ENCODE data around the gene GPR176. TPM values are rescaled to one million over a fixed set of nuclear protein-coding genes. Genes with fewer than 3 reads are reported as not detected.

The GPR176 gene
- polyA plus RNA-seq, 1 donor from 2014 or later = 8.3 TPM

- H3K4me2 ChIP-seq (ENCODE audit: low read length) = no peak overlapping the region
- no peaks in the 10 kb centered on the region for H4K20me1 ChIP-seq (ENCODE audit: insufficient read depth)
Measured at GRCh38 chr15:39936187-39936586, 16.1 kb upstream of the GPR176 start.

GRCh38 chr15:39935241-39935640 is 15.2 kb upstream of the GPR176 start:
- H3K9me3 ChIP-seq (ENCODE audit: low read length) = no peaks in the 10 kb centered on the region
- no peaks in the 10 kb centered on the region for H3K79me2 ChIP-seq (replicated peaks; ENCODE audit: insufficient read depth, low read length)
- H2AFZ ChIP-seq (ENCODE audit: low read depth, low read length) = no peak overlapping the region
- no peaks in the 10 kb centered on the region for H3K9me2 ChIP-seq (ENCODE audit: insufficient read depth, low read length)
- H3K4me3 ChIP-seq (ENCODE audit: low read length) = no peak overlapping the region
- H4K20me1 ChIP-seq (ENCODE audit: insufficient read depth) = no peaks in the 10 kb centered on the region
- H3K4me2 ChIP-seq (ENCODE audit: low read length) = no peak overlapping the region
- H3K36me3 ChIP-seq (ENCODE audit: insufficient read depth, low read length) = no peaks in the 10 kb centered on the region
- H3K27me3 ChIP-seq (ENCODE audit: insufficient read depth, low read depth, low read length) = no peaks in the 10 kb centered on the region
- H3F3A ChIP-seq (ENCODE audit: insufficient read depth, low read length, poor library complexity, severe bottlenecking) = no peaks in the 10 kb centered on the region
- H3K27ac ChIP-seq (ENCODE audit: low read length) = no peak overlapping the region
- no peak overlapping the region for H3K9ac ChIP-seq (ENCODE audit: low read length)
- no peak for TF ChIP-seq TAF1 (IDR thresholded peaks at IDR 0.05; ENCODE audit: low read depth)
- TF ChIP-seq MXI1 (conservative IDR thresholded peaks at IDR 0.05; ENCODE audit: poor library complexity, severe bottlenecking) = no peak
- TF ChIP-seq POLR2AphosphoS5 (IDR thresholded peaks at IDR 0.05) = no peak
- no peak for TF ChIP-seq RAD21 (conservative IDR thresholded peaks at IDR 0.05)
- TF ChIP-seq CTCF (IDR thresholded peaks at IDR 0.05; ENCODE audit: poor library complexity, severe bottlenecking) = no peak
- no peak for TF ChIP-seq EP300 (conservative IDR thresholded peaks at IDR 0.05; ENCODE audit: poor library complexity, severe bottlenecking)
- TF ChIP-seq REST (IDR thresholded peaks at IDR 0.05; ENCODE audit: borderline replicate concordance) = no peak

More at GRCh38 chr15:39936187-39936586, 16.1 kb upstream of the GPR176 start:
- H3K36me3 ChIP-seq (ENCODE audit: insufficient read depth, low read length) = no peaks in the 10 kb centered on the region
- no peak overlapping the region for H3K4me3 ChIP-seq (ENCODE audit: low read length)
- H3F3A ChIP-seq (ENCODE audit: insufficient read depth, low read length, poor library complexity, severe bottlenecking) = no peaks in the 10 kb centered on the region
- H3K79me2 ChIP-seq (replicated peaks; ENCODE audit: insufficient read depth, low read length) = no peaks in the 10 kb centered on the region
- H3K9me2 ChIP-seq (ENCODE audit: insufficient read depth, low read length) = no peaks in the 10 kb centered on the region
- no peaks in the 10 kb centered on the region for H3K27me3 ChIP-seq (ENCODE audit: insufficient read depth, low read depth, low read length)
- H3K9me3 ChIP-seq (ENCODE audit: low read length) = no peaks in the 10 kb centered on the region
- H2AFZ ChIP-seq (ENCODE audit: low read depth, low read length) = no peak overlapping the region
- no peak overlapping the region for H3K27ac ChIP-seq (ENCODE audit: low read length)
- TF ChIP-seq RAD21 (conservative IDR thresholded peaks at IDR 0.05) = no peak
- TF ChIP-seq TAF1 (IDR thresholded peaks at IDR 0.05; ENCODE audit: low read depth) = no peak
- no peak for TF ChIP-seq POLR2AphosphoS5 (IDR thresholded peaks at IDR 0.05)
- no peak for TF ChIP-seq EZH2 (IDR thresholded peaks at IDR 0.05; ENCODE audit: borderline replicate concordance, insufficient read depth, low read length, poor library complexity, severe bottlenecking)
- TF ChIP-seq MXI1 (conservative IDR thresholded peaks at IDR 0.05; ENCODE audit: poor library complexity, severe bottlenecking) = no peak
- TF ChIP-seq EP300 (conservative IDR thresholded peaks at IDR 0.05; ENCODE audit: poor library complexity, severe bottlenecking) = no peak
- TF ChIP-seq SMC3 (conservative IDR thresholded peaks at IDR 0.05; ENCODE audit: poor library complexity) = no peak
- no peak for TF ChIP-seq CTCF (IDR thresholded peaks at IDR 0.05; ENCODE audit: poor library complexity, severe bottlenecking)
- no peak for TF ChIP-seq REST (IDR thresholded peaks at IDR 0.05; ENCODE audit: borderline replicate concordance)
- no peak overlapping the region for H3K9ac ChIP-seq (ENCODE audit: low read length)
